ENCODE measurements around the gene TOMM6.

GRCh38 chr6:41759905-41760579 lies 27.5 kb upstream of the TOMM6 start:
- TF ChIP-seq, protein P1, sequence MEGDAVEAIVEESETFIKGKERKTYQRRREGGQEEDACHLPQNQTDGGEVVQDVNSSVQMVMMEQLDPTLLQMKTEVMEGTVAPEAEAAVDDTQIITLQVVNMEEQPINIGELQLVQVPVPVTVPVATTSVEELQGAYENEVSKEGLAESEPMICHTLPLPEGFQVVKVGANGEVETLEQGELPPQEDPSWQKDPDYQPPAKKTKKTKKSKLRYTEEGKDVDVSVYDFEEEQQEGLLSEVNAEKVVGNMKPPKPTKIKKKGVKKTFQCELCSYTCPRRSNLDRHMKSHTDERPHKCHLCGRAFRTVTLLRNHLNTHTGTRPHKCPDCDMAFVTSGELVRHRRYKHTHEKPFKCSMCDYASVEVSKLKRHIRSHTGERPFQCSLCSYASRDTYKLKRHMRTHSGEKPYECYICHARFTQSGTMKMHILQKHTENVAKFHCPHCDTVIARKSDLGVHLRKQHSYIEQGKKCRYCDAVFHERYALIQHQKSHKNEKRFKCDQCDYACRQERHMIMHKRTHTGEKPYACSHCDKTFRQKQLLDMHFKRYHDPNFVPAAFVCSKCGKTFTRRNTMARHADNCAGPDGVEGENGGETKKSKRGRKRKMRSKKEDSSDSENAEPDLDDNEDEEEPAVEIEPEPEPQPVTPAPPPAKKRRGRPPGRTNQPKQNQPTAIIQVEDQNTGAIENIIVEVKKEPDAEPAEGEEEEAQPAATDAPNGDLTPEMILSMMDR (conservative IDR thresholded peaks at IDR 0.05; ENCODE audit: low read length), result no peak
- TF ChIP-seq EZH2phosphoT487 (IDR thresholded peaks at IDR 0.05; ENCODE audit: borderline replicate concordance, low read depth, low read length), result no peak

Data from OCI-LY7 (cell line).